ENCODE measurements around the gene BTK.
"Not testable (repeated sequence)": the region's sequence is repeated elsewhere in the genome, so short reads cannot be mapped to it uniquely, and the experiment has no call there.

BTK gene

GRCh38 chrX:101334310-101334709, 51.7 kb downstream of the BTK start:
- DNase-seq: not testable (repeated sequence)

GRCh38 chrX:101326600-101326999, 59.4 kb downstream of the BTK start:
- not testable (repeated sequence) for DNase-seq

- no peak for DNase-seq
Measured at GRCh38 chrX:101303790-101304189, 82.2 kb downstream of the BTK start.
